Spleen (tissue), 7 donors: Measurements from ENCODE around the gene TEAD1.

Experiments used
- POLR2A ChIP-seq, 3 donors: fragments of 450-650 bp; IDR thresholded peaks; one replicate each; pipeline ENCODE4 v1.5.1; 2017; ENCODE audit warnings: antibody characterized with exemption in 3 of 3, mild to moderate bottlenecking in 1 of 3
- TF ChIP-seq, protein P1 (sequence below), 11 experiments: fragments of 200-600 bp in 7 of 11; fragments of 450-650 bp in 4 of 11; sonication (generic) in 4 of 11; IDR thresholded peaks in 8 of 11; conservative IDR thresholded peaks in 3 of 11; 1 replicate in 7 of 11; 2 replicates in 4 of 11; pipeline versions ENCODE4 v1.4.0 to v1.8.0; 2016 to 2021; ENCODE audit warnings: antibody characterized with exemption in 11 of 11, inconsistent platforms in 4 of 11, mild to moderate bottlenecking in 1 of 11
- donor health status: DM: no; HTN: no; CAD: no; lungs with moderate emphysema.
- donor health status: DM: no; HTN: no; CAD: no.
- donor health status: DM: no; HTN: no; CAD: no.

DNA sequence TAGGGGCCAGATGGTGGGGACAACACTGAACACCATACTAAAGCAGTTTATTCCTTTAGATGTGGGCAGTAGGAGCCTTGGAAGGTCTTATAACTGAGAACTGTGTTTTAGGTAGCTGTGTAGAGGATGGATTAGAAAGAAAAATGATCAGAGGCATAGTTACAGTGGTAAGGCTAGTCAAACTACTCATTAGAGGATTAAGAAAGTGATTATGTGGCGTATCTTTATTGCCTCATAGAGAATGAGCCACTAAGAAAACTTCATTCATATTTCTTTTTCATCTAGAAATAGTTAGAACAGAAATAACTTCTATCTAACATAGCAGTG, 179.1 kb downstream of the TEAD1 start:
- TF ChIP-seq, protein P1, sequence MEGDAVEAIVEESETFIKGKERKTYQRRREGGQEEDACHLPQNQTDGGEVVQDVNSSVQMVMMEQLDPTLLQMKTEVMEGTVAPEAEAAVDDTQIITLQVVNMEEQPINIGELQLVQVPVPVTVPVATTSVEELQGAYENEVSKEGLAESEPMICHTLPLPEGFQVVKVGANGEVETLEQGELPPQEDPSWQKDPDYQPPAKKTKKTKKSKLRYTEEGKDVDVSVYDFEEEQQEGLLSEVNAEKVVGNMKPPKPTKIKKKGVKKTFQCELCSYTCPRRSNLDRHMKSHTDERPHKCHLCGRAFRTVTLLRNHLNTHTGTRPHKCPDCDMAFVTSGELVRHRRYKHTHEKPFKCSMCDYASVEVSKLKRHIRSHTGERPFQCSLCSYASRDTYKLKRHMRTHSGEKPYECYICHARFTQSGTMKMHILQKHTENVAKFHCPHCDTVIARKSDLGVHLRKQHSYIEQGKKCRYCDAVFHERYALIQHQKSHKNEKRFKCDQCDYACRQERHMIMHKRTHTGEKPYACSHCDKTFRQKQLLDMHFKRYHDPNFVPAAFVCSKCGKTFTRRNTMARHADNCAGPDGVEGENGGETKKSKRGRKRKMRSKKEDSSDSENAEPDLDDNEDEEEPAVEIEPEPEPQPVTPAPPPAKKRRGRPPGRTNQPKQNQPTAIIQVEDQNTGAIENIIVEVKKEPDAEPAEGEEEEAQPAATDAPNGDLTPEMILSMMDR (IDR thresholded peaks at IDR 0.05 in 8 of 11, conservative IDR thresholded peaks at IDR 0.05 in 3 of 11): no peak
- TF ChIP-seq POLR2A (IDR thresholded peaks at IDR 0.05): no peak
